NCI-H460 (cell line): ENCODE measurements around the gene CDC73. TPM values are rescaled to one million over a fixed set of nuclear protein-coding genes. Genes with fewer than 3 reads are reported as not detected.
A peak's percentile ranks its signal among the peaks of the same experiment; 100 is the strongest.
"Not testable (repeated sequence)": the region's sequence is repeated elsewhere in the genome, so short reads cannot be mapped to it uniquely, and the experiment has no call there.

Experiments used
- DNase-seq: peaks from one replicate; pipeline ENCODE4 v3.0.0-alpha.2; 2016; ENCODE audit warnings: low read depth; ENCODE audit errors: extremely low read depth
- total RNA-seq: library from RNA; depleted of rRNA; stranded (reverse); fragments of >200 nt; shearing (Covaris generic); gene quantifications from 2 replicates; pipeline ENCODE4 v1.2.3, GENCODE V29; 2014

CDC73 gene
- total RNA-seq, 1 experiment from 2014 or later, result 42.8 TPM

DNA sequence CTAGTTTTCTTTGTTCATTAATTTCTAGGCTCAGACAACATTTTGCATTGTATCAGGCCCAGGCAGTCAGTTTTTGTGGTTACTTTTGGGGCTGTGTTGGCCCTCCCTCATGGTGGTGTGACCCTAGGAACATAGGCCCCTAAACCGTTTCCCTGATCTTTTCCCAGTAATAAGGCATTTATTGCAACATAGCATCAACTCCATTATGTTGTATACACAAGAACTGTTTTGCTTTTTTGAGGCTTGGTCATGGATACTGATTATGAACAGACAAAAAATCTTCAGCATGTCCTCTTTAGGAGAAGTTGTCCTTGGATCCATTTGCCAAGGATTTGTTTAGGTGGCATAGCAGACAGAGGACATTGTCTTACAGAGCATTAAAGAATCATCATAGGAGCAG is 54.3 kb downstream of the CDC73 start:
- DNase-seq, result no peak

DNA sequence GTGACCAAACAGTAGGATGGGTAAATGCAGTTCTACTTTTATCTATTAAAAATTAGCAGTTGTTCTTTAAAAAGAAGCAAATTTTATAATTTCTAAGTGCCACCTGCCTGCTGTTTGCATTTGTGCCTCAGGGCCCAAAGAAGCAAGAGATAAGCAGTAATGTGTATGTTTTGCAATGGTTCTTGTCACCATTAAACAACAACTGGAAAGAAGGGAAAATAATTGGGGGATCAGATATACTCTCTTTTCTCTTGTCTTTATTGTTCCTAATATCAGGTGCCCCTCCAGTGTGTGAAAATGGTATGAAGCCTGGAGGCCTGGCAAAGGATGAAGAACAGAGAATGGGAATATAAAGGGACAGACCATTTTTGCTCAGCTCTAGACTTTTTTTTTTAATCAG is 55.0 kb downstream of the CDC73 start:
- DNase-seq, result no peak

DNA sequence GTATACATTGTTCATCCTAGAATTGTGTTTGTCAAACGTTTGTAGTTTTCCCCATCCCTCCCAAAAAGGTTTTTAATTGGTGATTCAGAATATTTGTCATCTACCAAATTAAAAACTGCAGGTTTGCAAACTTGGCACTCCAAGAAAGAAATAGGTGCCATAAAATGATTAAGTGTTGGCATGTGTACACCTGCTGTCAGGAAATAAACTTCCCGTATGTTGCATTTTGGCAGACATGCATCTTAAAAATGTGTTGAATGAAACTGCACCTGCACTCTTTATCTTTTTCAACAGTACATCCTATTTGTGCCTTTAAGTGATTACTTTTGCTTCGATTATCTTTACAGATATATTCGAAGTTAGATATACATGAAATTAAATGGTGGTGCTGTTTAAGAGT is 57.3 kb downstream of the CDC73 start:
- DNase-seq, result no peak

DNA sequence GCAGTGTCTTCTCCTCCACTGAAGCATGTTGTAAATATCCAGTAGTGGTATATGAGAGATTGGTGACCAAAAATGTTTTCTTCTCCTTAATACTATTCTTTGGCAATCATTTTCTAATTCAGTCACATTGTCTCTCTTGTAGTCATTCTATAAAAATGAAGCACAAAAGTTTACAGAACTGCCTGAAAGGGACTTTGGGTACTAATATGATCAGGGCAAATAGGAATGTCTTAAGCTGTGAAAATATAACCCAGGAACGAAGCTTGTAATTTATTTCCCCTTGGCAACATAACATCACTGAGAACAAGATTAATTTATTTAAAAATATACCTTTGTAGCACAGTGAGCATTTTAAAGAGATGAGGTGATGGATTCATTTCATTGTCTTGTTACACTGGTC is 59.7 kb downstream of the CDC73 start:
- no peak for DNase-seq

DNA sequence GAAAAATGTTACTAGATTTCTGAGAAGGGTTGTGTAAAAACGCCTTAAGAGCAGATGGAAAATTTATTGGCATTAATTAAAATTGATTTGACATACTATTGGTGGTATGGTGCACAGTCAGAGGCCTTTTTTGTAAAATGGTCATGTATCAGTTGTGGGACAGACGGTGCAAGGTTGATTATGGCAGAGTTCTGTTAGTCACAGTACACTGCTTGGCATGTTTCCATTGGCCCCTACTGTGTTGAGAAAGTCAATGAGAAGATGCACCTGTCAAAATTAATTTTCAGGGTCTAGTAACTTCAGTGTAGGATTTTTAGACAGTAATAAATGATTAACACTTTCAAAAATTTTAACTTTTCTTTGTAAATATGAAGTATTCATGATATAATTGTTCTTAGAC is 60.2 kb downstream of the CDC73 start:
- no peak for DNase-seq

DNA sequence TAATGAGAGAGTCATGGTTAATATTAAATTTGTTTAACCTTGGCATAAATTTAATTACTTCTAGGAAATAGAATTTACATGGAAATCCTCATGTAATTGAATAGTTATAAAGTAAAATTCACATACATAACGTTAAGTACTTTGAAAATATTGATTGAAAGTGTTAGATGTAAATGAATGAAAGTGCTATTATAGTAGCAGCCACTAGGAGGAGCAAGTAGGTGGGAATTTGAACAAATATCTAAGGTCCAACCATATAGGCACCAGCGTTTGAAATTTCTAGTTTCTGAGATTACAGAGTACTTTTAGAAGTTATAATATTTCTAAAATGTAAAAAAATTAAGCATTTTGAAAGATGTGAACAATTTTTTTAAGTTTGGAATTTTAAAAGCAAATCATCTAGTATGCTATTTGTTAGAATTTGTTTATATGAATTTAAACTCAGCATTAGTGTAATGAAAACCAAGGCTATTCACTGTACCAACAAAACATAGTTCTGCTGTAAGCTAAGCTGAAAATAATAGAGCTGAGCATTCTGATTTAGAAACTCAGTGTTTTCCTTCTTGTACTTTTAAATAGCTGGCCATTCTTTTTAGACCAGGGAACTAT is 61.3 kb downstream of the CDC73 start:
- DNase-seq, result peak; percentile 64

DNA sequence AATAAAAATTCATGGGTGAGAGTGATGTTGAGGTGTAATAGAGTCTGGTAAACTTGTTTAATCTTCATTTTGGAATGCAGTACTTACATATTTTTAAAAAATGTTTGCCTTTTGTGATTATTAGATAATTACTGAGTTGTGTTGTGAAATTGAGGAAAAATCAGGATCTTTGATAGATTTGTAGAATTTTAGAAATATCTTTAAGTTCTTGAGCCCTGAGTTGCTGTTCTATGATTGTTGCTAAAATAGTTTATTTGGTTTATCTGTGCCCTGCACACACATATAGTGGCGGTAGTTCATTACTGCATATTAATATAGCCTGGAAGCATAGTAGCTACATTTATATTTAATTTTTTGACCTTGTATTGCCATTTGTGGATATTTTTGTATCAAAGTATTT is 62.9 kb downstream of the CDC73 start:
- DNase-seq, result no peak

DNA sequence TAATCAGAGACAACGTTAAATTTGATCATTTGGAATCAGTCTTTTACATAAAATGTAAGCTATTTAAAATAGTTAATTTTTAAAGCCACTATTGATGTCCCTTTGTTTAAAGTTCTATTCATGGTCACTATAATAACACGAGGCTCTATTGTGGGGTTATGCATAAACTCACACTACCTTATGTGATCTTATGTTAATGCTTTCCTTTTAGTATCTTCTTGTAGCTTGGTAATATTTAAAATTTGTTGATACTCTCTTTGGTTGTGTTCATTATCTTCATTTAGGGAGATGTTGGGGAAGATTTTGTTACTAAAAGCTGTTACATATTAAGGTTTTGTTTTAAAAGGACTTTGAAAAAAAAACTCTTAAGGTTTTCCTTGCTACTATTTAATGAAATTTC is 63.4 kb downstream of the CDC73 start:
- DNase-seq, result no peak

DNA sequence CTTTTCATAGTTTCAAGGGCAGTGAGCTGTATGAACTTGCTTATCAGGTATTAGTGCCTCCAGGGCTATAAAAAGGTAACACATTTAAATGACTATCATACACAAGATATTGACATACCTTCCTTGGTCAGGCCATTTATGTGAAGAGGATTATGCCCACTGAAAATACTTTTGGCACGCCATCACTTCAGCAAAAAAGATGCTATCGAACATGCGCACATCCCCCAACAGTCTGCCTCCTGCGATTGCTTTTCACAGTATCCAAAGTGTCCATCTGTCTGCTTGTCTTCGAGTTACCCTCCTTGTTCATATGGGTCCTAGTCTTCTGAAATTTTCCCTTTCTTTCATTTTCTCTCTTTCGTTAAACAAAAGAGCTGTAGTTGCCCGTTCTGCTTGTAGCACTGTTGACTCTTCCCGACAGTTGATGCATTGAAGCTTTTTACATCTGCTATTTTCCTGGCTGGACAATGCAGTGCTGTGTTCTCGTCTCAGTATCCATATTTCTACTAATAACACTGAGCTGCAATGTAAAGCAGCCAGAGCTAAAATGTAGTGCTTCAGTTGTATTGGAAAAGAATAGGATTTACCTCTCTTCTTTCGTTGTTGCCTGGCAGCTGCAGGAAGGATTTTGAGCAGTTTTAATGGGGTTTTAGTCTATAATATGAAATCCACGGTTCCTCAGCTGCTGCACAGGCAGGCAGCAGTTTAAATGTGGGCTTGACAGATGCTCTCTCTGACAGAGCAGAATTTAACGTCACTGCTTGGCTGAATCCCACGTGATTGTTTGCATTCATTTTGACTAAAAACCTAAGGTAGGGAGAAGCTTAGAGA is 64.3 kb downstream of the CDC73 start, which contains the start of gene B3GALT2:
Gene B3GALT2, minus strand, starts transcription at position 713 of the 831 bp plus-strand sequence. CDS start 5,051 bp downstream, outside the sequence.
- DNase-seq, result peak; percentile 15

DNA sequence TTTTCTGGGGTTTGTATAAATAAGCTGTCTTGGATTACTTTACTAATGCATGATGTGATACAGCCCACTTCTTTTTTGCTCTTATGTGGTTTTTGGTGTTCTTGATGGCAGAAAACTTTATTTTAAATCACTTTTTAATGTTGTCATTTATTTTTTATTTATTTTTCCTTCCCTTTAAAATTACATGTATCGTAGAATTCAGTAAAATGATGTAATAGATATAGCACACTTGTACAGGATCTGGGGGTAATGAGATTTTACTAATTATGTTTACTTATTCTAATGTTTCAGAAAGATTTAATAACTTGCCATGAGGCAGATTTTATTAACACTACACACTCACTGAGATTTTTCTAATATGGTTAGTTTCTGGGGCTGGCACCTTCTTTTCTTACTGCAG is 65.3 kb downstream of the CDC73 start:
- DNase-seq, result no peak

DNA sequence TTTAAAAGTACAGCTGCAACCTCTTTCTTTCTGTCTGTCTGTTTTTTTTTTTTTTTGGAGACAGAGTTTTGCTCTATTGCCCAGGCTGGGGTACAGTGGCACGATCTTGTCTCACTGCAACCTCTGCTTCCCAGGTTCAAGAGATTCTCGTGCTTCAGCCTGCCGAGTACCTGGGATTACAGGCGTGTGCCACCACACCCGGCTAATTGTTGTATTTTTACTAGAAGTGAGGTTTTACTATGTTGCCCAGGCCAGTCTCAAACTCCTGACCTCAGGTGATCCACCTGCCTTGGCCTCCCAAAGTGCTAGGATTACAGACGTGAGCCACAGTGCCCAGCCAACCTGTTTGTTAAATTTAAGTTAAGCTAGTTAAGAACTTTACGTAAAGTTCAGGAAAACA is 67.1 kb downstream of the CDC73 start:
- DNase-seq, result not testable (repeated sequence)

DNA sequence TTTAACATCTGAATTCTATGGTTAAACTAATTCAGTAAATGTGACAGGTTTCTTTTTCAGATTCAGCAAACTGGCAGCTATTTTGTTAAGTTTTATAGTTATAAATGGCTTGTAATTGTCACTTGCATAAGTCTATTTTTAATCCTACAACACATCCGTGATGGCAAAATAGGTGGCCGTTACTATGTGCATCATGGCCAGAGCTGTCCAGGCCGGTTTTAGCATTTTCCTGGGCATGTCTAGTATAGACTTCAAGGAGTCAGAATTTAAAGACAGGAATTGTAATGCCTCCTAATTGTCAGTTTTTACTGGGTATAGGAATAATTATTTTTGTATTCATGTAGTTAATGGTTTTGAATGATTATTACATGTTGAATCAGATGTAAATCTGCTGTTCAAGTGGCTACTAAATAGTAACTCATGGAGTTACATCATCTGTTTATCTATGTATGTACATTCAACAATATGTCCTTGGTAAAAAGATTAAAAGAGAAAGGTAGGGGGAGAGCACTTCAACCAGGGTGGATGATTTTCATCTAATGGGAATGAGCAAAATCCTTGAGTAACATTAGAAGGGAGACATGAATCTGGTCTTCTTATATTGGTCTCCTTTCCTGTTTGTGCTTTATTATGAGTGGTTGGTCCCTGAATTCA is 67.7 kb downstream of the CDC73 start:
- no peak for DNase-seq

DNA sequence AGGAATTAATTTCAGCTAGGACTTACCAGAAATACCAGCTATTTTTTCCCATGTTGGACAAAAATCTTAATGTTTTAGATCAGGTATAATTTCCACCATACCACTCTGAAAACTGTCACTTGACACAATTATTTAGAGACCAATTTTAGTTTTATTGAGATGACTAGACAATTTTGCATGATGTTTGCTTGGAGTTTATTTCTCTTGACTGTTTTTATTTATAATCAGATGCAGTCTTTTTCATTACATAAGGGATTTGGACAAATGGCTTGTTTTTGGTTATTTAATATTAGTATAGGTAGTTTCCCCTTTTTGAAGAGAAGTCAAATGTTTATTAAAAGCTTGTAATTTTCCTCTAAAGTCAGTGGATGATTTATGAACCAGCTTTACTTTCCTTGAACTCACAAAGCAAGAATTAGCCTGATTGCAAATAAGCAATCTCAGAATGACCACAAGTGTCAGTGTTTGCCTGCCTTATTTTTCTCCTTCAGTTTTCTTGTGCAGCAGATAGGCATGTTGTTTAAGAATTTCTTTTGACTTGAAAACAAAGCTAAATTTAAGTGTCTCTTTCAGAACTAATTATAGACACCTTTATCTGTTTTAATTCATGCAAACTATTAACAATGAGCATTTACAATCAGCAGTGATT is 68.4 kb downstream of the CDC73 start:
- peak; percentile 25 for DNase-seq

DNA sequence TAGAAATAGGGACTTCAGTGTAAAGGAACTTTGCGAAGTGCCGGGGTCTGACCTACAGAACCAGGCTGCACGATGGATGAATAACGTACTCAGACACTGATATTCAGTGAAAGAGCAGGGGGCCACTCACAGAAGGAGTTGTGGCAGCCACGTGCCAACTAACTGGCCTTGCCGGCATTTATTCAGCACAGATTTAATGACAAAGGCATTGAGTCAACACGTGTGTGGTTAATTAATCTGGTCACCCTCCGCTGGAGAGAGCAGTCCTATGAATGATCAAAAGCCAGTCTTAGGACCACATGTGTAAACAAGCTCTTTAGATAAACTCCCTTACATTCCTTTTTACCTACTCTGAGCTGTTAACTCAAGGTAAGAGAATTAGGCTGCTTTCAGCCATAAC is 70.8 kb downstream of the CDC73 start:
- DNase-seq, result no peak

DNA sequence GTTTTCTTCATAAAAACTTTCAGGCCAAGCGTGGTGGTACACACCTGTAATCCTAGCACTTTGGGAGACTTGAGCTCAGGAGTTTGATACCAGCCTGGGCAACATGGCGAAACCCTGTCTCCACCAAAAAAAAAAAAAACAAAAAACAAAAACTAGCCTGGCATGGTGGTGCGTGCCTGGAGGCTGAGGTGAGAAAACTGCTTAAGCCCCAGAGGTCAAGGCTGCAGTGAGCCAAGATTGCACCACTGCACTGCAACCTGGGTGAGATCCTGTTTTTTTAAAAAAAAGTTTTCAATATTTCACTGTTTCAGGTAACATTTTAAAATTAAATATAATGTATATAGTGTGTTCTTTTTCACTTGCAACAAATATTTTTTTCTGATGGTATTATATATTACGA is 78.1 kb downstream of the CDC73 start:
- no peak for DNase-seq

DNA sequence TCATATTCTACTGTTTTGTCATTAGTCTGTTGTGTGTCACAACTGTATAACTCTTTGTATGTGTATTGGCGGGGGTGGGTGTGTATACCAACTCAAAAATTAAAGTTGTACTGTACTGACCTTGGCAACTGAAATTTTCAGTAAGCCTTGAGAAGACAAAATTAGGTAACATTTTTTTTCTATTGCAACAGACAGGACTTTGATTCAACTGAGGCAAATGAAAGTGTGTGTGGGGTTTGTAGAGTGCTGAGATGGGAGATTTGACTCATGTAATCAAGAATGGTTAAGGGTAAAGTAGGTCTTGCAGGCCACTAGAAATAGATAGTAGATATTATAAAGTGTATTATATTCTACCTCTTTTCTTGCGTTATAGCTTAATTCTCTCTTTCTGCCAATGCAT is 79.2 kb downstream of the CDC73 start:
- no peak for DNase-seq

DNA sequence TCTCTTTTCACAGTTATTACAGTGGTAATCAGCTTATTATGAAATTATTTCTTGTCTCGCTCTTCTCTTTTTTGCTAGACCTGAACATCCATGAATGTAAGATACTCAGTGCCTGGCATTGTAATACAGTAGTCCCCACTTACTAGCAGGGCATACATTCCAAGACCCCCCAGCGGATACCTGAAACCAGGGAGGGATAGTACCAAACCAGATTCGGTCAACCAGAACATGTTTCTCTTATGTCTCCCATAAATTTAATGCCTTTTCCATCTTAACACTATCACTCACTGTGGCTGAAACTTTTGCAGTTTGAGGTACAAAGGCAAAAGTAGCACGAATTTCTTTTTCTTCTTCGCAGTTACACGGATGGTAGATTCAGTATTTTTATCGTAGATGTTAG is 89.2 kb downstream of the CDC73 start:
- DNase-seq, result no peak

DNA sequence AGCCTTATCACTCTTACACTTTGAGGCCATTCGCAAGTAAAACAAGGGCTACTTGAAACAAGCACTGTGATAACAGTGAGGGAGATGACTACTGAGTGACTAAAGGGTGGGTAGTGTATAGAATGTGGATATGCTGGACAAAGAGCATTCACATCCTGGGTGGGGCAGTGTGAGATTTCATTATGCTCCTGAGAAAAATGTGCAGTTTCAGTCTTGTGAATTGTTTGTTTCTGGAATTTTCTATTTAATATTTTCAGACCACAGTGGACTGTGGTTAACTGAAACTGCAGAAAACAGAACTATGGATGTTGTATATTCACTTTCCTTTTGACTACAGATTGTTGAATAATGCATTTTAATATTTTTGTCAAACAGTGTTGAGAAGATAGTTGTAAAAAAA is 89.7 kb downstream of the CDC73 start:
- peak; percentile 77 for DNase-seq

DNA sequence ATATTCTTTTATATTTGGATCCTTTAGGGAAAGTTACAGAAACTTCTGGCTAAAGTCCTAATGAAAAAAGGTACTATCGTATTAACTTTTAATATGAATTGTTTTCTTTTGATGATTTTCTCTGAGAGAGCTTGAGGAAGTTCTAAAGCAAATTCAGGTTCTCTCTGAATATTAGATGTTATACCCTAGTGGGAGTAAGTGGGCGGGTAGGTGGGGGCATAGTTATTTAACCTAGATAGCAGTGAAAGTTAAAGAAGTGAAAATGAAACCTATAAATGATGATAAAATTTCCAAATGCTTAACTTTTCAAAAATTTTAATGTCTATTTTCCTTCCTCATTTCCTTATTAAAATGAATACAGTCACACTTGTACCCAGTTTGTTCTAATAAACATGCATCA is 90.8 kb downstream of the CDC73 start:
- no peak for DNase-seq

DNA sequence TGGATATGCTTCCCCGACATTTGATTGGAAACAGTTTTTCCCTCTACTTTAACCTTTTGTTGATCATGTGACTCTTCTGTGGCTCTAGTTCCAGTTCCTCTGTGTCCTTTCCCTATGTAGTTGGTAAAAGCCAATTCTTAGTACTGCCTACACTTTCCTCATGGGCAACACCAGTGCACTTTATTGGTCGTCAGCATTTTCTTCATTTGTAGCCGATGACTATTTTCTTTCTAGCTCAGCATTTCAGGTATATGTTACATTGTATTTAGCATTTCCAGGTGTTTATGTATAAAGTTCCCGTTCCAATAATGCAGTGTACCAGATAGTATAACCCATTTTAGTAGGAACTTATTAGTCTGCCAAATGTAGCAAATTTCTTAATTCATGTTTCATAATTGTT is 92.2 kb downstream of the CDC73 start:
- DNase-seq, result no peak

DNA sequence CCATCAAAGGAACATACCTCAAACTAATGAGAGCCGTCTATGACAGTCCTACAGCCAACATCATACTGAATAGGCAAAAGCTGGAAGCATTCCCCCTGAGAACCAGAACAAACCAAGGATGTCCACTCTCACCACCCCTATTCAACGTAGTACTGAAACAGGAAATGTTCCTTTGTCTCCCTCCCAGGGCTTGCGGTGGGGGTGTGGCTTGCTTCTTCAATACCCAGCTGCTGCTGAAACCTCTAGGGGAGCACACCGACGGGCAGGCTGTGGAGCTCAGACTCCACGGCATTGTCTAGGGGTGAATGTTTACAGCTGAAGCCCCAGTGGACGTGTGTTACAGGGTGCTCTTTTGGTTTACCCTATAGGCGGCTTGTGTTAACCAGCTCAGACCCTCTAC is 95.1 kb downstream of the CDC73 start:
- no peak for DNase-seq
